Osteocyte (in vitro differentiated cells): ENCODE measurements around the gene PRAMEF5. TPM values are rescaled to one million over a fixed set of nuclear protein-coding genes. Genes with fewer than 3 reads are reported as not detected.
"Not testable (repeated sequence)": the region's sequence is repeated elsewhere in the genome, so short reads cannot be mapped to it uniquely, and the experiment has no call there.

Source experiments
- DNase-seq: peaks from one replicate; pipeline ENCODE4 v3.0.0; 2021; ENCODE audit warnings: mixed read lengths; ENCODE audit not compliant: unreplicated experiment; ENCODE audit errors: extremely low spot score
- H3K27ac Mint-ChIP-seq: one replicate; pipeline ENCODE4 v1.8.0; 2021; ENCODE audit warnings: mild to moderate bottlenecking, mixed read lengths; ENCODE audit not compliant: unreplicated experiment
- H3K27me3 Mint-ChIP-seq: one replicate; pipeline ENCODE4 v1.8.0; 2021; ENCODE audit warnings: mixed read lengths; ENCODE audit not compliant: unreplicated experiment
- H3K36me3 Mint-ChIP-seq: one replicate; pipeline ENCODE4 v1.8.0; 2021; ENCODE audit warnings: mixed read lengths; ENCODE audit not compliant: unreplicated experiment
- H3K4me1 Mint-ChIP-seq: one replicate; pipeline ENCODE4 v1.8.0; 2021; ENCODE audit warnings: mixed read lengths; ENCODE audit not compliant: unreplicated experiment
- H3K4me3 Mint-ChIP-seq: one replicate; pipeline ENCODE4 v1.8.0; 2021; ENCODE audit warnings: mild to moderate bottlenecking, moderate library complexity, mixed read lengths; ENCODE audit not compliant: unreplicated experiment
- H3K9me3 Mint-ChIP-seq: one replicate; pipeline ENCODE4 v1.8.0; 2021; ENCODE audit warnings: mixed read lengths; ENCODE audit not compliant: unreplicated experiment
- total RNA-seq: library from RNA; stranded (reverse); gene quantifications from 2 replicates; pipeline ENCODE4 v1.2.1, GENCODE V29; 2021

PRAMEF5 gene
- total RNA-seq, 1 donor from 2014 or later = not detected

DNA sequence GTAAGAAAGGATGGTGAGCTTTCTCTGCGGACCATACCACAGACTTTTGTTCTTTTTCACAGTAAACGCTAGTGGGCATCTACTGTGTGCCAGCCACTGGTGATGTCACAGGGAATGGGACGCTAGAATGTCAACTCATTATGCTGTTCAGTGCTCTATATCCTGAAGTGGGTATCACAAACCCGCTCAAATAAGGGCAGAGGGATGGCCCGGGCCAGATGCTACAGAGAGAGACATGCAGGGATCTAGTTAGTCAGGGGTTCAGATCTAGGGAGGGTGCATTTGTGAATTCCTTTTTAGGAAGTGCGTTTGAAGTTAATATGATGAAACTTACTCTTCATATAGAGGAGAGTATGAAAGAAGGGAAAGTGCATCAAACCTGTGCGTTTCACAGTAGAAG lies 6.9 kb upstream of the PRAMEF5 start:
- H3K4me3 Mint-ChIP-seq, H3K4me1 Mint-ChIP-seq, H3K27ac Mint-ChIP-seq, H3K36me3 Mint-ChIP-seq, H3K27me3 Mint-ChIP-seq: not testable (repeated sequence)
- DNase-seq = peak; percentile 82
- peaks cover 22% of the 10 kb centered on the region for H3K9me3 Mint-ChIP-seq

DNA sequence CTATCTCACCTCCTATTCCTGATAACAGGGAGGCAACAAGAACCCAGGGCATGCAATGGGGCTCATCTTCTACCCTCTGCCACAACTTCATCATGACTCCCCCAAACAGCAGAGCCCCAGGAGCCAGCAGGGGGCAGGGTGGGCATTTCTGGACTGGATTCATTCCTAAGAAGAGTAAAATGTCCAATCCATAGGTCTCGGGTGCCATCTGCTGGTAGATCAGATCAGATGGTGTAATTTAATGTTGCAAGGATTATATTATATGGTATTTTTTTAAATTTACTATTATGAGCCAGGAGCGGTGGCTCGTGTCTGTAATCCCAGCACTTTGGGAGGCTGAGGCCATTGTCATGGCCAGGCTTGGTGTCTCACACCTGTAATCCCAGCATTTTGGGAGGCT lies 11.1 kb downstream of the PRAMEF5 start:
- not testable (repeated sequence) for H3K9me3 Mint-ChIP-seq, H3K4me3 Mint-ChIP-seq, DNase-seq, H3K27me3 Mint-ChIP-seq, H3K4me1 Mint-ChIP-seq, H3K27ac Mint-ChIP-seq, H3K36me3 Mint-ChIP-seq

DNA sequence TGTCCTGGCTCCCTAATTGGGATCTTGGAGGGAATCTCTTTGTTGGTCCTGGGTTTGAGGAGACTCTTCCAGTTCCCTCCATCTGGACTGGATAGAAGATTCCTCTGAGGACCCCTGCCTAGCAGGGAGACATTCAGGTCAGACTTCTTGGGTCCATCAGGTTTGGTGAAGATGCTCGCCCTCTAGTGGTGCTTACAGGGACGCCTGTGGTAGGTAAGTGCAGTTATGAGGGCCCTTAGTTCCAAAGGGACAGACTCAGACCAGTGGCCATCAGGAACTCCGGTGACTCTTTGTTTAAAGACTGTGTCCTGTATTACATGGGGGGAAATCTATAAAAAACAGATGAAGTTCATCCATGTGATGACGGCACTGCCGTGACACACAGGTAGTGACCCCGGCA lies 23.0 kb downstream of the PRAMEF5 start:
- H3K9me3 Mint-ChIP-seq, H3K4me3 Mint-ChIP-seq, DNase-seq, H3K36me3 Mint-ChIP-seq, H3K27me3 Mint-ChIP-seq, H3K4me1 Mint-ChIP-seq, H3K27ac Mint-ChIP-seq: not testable (repeated sequence)

DNA sequence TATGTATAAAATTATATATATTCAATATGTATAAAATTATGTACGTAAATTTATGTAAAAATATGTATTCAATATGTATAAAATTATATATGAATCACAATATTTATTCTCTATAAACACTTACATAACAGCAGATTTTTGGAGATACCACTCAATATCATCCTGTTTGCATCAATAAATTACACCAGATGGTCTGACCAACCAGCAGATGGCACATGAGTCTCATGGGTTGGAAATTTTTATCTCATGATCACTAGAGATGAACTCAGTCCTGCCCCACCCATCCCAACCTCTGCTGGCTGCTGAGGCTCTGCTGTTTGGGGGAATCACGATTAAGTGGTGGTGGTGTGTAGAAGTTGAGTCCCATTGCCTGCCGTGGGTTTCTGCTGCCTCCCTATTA lies 25.6 kb downstream of the PRAMEF5 start:
- H3K9me3 Mint-ChIP-seq, H3K27me3 Mint-ChIP-seq, H3K27ac Mint-ChIP-seq: not testable (repeated sequence)

DNA sequence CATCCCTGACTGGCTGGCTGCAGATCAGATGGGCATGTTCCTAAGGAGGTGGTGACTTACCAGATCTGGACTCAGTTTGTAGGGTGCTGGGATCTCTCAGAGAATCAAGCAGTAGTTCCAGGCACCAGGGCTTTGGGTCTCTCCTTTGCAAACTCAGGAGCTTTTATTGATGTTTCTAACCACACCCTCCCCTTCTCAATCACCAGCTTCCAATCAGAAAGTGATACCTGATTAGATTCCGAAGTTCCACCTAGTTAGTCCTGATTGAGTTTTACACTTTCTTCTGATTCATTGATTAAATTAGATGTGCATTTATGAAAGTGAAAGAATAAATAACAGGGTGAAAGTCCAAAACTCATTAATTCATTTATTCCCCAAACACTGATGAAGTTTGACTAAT lies 31.0 kb downstream of the PRAMEF5 start, which contains the start of gene PRAMEF8:
TSS of gene PRAMEF8 (minus strand) at position 101 of the 400 bp plus-strand sequence. CDS start 1,046 bp downstream, outside the sequence.
- H3K4me3 Mint-ChIP-seq, H3K4me1 Mint-ChIP-seq, H3K27ac Mint-ChIP-seq, H3K27me3 Mint-ChIP-seq, H3K9me3 Mint-ChIP-seq, H3K36me3 Mint-ChIP-seq, DNase-seq: not testable (repeated sequence)

More for the DNA sequence above, 25.6 kb downstream of the PRAMEF5 start:
- not testable (repeated sequence) for H3K36me3 Mint-ChIP-seq, DNase-seq, H3K4me1 Mint-ChIP-seq, H3K4me3 Mint-ChIP-seq

DNA sequence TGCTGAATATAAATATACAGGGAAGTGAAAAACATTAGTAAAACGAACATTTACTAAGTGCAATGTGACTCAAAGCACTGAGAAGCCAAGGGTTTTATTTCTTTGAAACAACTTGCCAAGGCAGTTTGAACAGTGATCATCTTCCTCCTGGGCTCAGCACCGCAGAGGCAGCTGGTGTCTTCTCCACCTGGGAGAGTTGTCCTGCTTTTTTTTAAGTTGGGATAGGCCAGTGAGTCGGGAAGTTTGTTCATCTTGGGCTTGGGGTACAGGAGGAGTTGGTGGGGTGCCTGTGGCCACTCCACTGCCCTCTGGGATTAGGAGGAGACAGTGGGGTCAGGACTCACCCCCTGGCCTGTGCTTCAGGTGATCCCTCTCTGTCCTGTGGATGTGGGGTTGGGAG lies 35.0 kb downstream of the PRAMEF5 start:
- H3K9me3 Mint-ChIP-seq, H3K4me1 Mint-ChIP-seq, H3K36me3 Mint-ChIP-seq, H3K4me3 Mint-ChIP-seq, H3K27ac Mint-ChIP-seq, H3K27me3 Mint-ChIP-seq, DNase-seq: not testable (repeated sequence)

DNA sequence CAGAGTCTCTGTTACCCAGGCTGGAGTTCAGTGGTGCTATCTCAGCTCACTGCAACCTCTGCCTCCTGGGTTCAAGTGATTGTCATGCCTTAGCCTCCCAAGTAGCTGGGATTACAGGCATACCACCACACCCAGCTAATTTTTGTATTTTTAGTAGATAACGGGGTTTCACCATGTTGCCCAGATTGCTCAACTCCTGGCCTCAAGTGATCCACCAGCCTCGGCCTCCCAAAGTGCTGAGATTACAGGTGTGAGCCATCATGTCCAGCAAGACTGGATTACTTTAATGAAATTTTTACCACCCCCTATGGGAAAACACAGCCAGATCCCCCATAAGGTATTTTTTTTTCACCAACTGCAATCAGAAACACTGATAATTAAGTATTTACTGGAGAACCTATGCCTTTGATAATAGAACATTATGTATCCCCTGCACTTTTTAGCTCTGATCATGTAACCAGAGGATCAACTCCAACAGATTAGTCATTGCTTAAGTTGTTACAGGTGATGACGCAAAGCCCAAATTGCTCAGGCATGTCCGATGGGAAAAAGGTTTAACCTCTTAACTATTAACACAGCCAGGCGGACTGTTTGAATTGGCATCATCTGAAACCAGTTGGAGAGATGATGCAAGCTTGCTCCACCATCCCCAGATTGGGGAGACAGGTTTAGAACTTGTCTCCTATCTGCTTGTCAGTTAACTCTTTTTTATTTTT lies 43.4 kb downstream of the PRAMEF5 start:
- not testable (repeated sequence) for H3K4me3 Mint-ChIP-seq, H3K36me3 Mint-ChIP-seq, H3K4me1 Mint-ChIP-seq, H3K9me3 Mint-ChIP-seq, DNase-seq, H3K27me3 Mint-ChIP-seq, H3K27ac Mint-ChIP-seq

DNA sequence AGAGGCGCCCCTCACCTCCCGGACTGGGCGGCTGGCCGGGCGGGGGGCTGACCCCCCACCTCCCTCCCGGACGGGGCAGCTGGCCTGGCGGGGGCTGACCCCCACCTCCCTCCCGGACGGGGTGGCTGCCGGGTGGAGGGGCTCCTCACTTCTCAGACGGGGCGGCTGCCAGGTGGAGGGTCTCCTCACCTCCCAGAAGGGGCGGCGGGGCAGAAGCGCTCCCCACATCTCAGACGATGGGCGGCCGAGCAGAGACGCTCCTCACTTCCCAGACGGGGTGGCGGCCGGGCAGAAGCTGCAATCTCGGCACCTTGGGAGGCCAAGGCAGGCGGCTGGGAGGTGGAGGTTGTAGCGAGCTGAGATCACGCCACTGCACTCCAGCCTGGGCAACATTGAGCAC lies 44.7 kb downstream of the PRAMEF5 start:
- H3K27ac Mint-ChIP-seq, H3K36me3 Mint-ChIP-seq, H3K4me1 Mint-ChIP-seq, DNase-seq, H3K27me3 Mint-ChIP-seq, H3K9me3 Mint-ChIP-seq, H3K4me3 Mint-ChIP-seq: not testable (repeated sequence)

DNA sequence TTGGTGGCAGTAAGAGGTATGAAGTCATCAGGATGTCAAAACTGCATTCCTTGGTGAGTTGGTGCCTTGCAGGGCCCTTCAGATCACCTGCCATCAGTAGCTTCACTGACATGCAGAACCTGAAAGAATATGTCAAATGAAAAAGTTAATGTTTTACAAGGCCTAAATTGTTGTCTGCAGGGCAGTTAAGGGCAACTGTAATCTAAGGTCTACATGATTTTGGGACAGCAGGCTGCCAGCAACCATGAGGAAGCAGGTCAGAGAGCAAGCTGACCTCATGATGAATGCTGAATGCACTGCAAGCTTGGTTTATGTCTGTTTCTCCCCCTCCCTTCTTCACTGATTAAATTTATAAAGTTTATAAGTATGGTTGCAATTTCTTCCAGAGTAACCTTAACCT lies 48.2 kb downstream of the PRAMEF5 start:
- not testable (repeated sequence) for H3K36me3 Mint-ChIP-seq, H3K9me3 Mint-ChIP-seq, H3K27me3 Mint-ChIP-seq, H3K27ac Mint-ChIP-seq, DNase-seq, H3K4me3 Mint-ChIP-seq, H3K4me1 Mint-ChIP-seq

DNA sequence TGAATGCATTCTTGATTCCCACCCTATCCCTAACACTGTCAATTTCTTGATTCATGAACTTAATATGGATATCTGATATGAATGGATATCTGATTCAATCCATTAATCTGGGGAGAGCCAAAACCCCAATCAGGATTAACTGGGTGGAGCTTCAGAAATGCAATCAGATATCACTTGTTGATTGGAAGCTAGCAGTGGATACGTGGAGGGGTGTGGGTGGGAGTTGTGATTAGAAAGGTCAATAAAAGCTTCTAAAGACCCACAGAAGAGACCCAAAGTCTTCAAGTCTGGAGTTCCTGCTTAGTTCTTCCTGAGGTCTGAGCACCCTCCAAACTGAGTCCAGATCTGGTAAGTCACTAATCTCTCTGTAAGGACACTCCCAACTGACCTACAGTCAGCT lies 49.2 kb downstream of the PRAMEF5 start, which contains the start of gene PRAMEF33:
TSS of gene PRAMEF33 (plus strand) at position 301 of the 400 bp plus-strand sequence. CDS start 2,416 bp downstream, outside the sequence.
- DNase-seq, H3K27me3 Mint-ChIP-seq, H3K9me3 Mint-ChIP-seq, H3K36me3 Mint-ChIP-seq, H3K27ac Mint-ChIP-seq, H3K4me1 Mint-ChIP-seq, H3K4me3 Mint-ChIP-seq: not testable (repeated sequence)
